HG03457 (cell line): Measurements from ENCODE around the gene ADPRM.
"Not testable (repeated sequence)": the region's sequence is repeated elsewhere in the genome, so short reads cannot be mapped to it uniquely, and the experiment has no call there.

Source experiments
- ATAC-seq: cut with Tn5 transposase; IDR thresholded peaks from one replicate; pipeline ENCODE4 v1.9.1; 2021; ENCODE audit warnings: moderate number of reproducible peaks; ENCODE audit not compliant: unreplicated experiment

The ADPRM gene

GRCh38 chr17:10697092-10698081, at the start of gene ADPRM, which contains the start of gene SCO1:
Gene ADPRM (plus strand): TSS chr17:10697594. CDS start chr17:10704927, 7,333 bp downstream.
Gene SCO1 (minus strand): TSS chr17:10697533. CDS start chr17:10697507, 26 bp downstream.
- peak; percentile 90 for ATAC-seq

GRCh38 chr17:10648381-10648780, 49.0 kb upstream of the ADPRM start:
- no peak for ATAC-seq

- no peak for ATAC-seq
Measured at GRCh38 chr17:10648956-10649355, 48.4 kb upstream of the ADPRM start.

GRCh38 chr17:10649602-10650001, 47.8 kb upstream of the ADPRM start:
- no peak for ATAC-seq

- ATAC-seq, result no peak
Measured at GRCh38 chr17:10651927-10652326, 45.5 kb upstream of the ADPRM start.

GRCh38 chr17:10652984-10653659, 44.3 kb upstream of the ADPRM start:
- ATAC-seq, result no peak

GRCh38 chr17:10653987-10654386, 43.4 kb upstream of the ADPRM start:
- ATAC-seq, result no peak

GRCh38 chr17:10657148-10657547, 40.2 kb upstream of the ADPRM start, which contains the start of gene MYH3:
Gene MYH3 (minus strand): TSS chr17:10657309. CDS start chr17:10655064, 2,245 bp downstream.
- ATAC-seq, result no peak

GRCh38 chr17:10657879-10658278, 39.5 kb upstream of the ADPRM start:
- ATAC-seq, result no peak

GRCh38 chr17:10661437-10661836, 36.0 kb upstream of the ADPRM start:
- no peak for ATAC-seq

- no peak for ATAC-seq
Measured at GRCh38 chr17:10663231-10663630, 34.2 kb upstream of the ADPRM start.

GRCh38 chr17:10664571-10664970, 32.8 kb upstream of the ADPRM start:
- no peak for ATAC-seq

GRCh38 chr17:10666906-10667305, 30.5 kb upstream of the ADPRM start:
- ATAC-seq, result no peak

- ATAC-seq, result no peak
Measured at GRCh38 chr17:10668775-10669174, 28.6 kb upstream of the ADPRM start.

GRCh38 chr17:10673312-10673711, 24.1 kb upstream of the ADPRM start:
- ATAC-seq, result no peak

GRCh38 chr17:10674704-10675103, 22.7 kb upstream of the ADPRM start:
- no peak for ATAC-seq

GRCh38 chr17:10681866-10682446, 15.4 kb upstream of the ADPRM start:
- no peak for ATAC-seq

- ATAC-seq, result no peak
Measured at GRCh38 chr17:10683853-10684252, 13.5 kb upstream of the ADPRM start.

GRCh38 chr17:10687499-10687898, 9.9 kb upstream of the ADPRM start:
- no peak for ATAC-seq

GRCh38 chr17:10695875-10696407, 1.5 kb upstream of the ADPRM start:
- not testable (repeated sequence) for ATAC-seq
